ENCODE measurements around the gene RELN. TPM values are rescaled to one million over a fixed set of nuclear protein-coding genes. Genes with fewer than 3 reads are reported as not detected.
"Not testable (repeated sequence)": the region's sequence is repeated elsewhere in the genome, so short reads cannot be mapped to it uniquely, and the experiment has no call there.

The RELN gene
- total RNA-seq, 1 donor from 2014 or later: not detected

DNA sequence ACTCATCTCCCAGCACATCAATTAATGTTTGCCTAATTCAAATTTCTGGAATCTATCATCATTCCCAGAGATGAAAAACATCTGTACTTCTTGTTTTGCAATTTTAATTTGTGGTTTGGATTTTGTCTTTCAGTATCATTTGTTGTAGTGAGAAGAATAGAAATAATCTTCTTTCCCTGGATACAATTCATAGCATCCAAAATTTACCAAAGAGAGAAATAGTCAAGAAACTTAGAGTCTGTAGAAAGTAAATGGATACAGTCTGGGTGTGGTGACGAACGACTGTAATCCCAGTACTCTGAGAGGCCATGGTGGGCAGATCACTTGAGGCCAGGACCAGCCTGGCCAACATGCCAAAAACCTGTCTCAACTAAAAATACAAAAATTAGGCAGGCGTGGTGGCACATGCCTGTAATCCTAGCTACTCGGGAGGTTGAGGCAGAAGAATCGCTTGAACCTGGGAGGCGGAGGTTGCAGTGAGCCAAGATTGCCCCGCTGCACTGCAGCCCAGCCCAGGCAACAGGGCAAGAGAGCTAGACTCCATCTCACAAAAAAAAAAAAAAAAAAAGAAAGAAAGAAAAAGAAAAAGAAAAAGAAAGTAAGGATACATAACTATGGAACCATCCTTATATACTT lies 193.0 kb downstream of the RELN start:
- Mint-ChIP-seq H3K36me3 (ENCODE audit: low read depth) (no peaks in the 10 kb centered on the region), H3K4me3 (ENCODE audit: low read depth) (no peak overlapping the region), H3K4me1 (ENCODE audit: low read depth) (no peaks in the 10 kb centered on the region), H3K27ac (no peak overlapping the region), H3K27me3 (ENCODE audit: low read depth) (no peaks in the 10 kb centered on the region), H3K9me3 (no peaks in the 10 kb centered on the region)
- intact Hi-C loops (cut with micrococcal nuclease): no loop called here
- DNase-seq (ENCODE audit: low spot score): no peak

- Mint-ChIP-seq H3K36me3 (ENCODE audit: low read depth) (no peaks in the 10 kb centered on the region), H3K27me3 (ENCODE audit: low read depth) (no peaks in the 10 kb centered on the region), H3K9me3 (no peaks in the 10 kb centered on the region), H3K27ac (no peak overlapping the region), H3K4me1 (ENCODE audit: low read depth) (no peaks in the 10 kb centered on the region), H3K4me3 (ENCODE audit: low read depth) (no peak overlapping the region)
- intact Hi-C loops (cut with micrococcal nuclease): no loop called here
- DNase-seq (ENCODE audit: low spot score): no peak
Observed at GRCh38 chr7:103795787-103796186, 193.7 kb downstream of the RELN start.

- no peaks in the 10 kb centered on the region for H3K27me3 Mint-ChIP-seq (ENCODE audit: low read depth)
- DNase-seq (ENCODE audit: low spot score): no peak
- no peaks in the 10 kb centered on the region for H3K9me3 Mint-ChIP-seq
- H3K4me1 Mint-ChIP-seq (ENCODE audit: low read depth): no peaks in the 10 kb centered on the region
- no peak overlapping the region for H3K27ac Mint-ChIP-seq
- H3K4me3 Mint-ChIP-seq (ENCODE audit: low read depth): no peak overlapping the region
- intact Hi-C loops (cut with micrococcal nuclease): no loop called here
- no peaks in the 10 kb centered on the region for H3K36me3 Mint-ChIP-seq (ENCODE audit: low read depth)
Observed at GRCh38 chr7:103795107-103795506, 194.4 kb downstream of the RELN start.

GRCh38 chr7:103794424-103794823 lies 195.0 kb downstream of the RELN start:
- Mint-ChIP-seq H3K27ac (no peak overlapping the region), H3K9me3 (no peaks in the 10 kb centered on the region), H3K4me1 (ENCODE audit: low read depth) (no peaks in the 10 kb centered on the region), H3K36me3 (ENCODE audit: low read depth) (no peaks in the 10 kb centered on the region), H3K4me3 (ENCODE audit: low read depth) (no peak overlapping the region), H3K27me3 (ENCODE audit: low read depth) (no peaks in the 10 kb centered on the region)
- DNase-seq (ENCODE audit: low spot score): no peak
- intact Hi-C loops (cut with micrococcal nuclease): no loop called here

GRCh38 chr7:103793614-103794013 lies 195.8 kb downstream of the RELN start:
- H3K27ac Mint-ChIP-seq: no peak overlapping the region
- no peaks in the 10 kb centered on the region for H3K4me1 Mint-ChIP-seq (ENCODE audit: low read depth)
- no peaks in the 10 kb centered on the region for H3K27me3 Mint-ChIP-seq (ENCODE audit: low read depth)
- intact Hi-C loops (cut with micrococcal nuclease): no loop called here
- H3K36me3 Mint-ChIP-seq (ENCODE audit: low read depth): no peaks in the 10 kb centered on the region
- no peak for DNase-seq (ENCODE audit: low spot score)
- H3K9me3 Mint-ChIP-seq: no peaks in the 10 kb centered on the region
- no peak overlapping the region for H3K4me3 Mint-ChIP-seq (ENCODE audit: low read depth)

DNA sequence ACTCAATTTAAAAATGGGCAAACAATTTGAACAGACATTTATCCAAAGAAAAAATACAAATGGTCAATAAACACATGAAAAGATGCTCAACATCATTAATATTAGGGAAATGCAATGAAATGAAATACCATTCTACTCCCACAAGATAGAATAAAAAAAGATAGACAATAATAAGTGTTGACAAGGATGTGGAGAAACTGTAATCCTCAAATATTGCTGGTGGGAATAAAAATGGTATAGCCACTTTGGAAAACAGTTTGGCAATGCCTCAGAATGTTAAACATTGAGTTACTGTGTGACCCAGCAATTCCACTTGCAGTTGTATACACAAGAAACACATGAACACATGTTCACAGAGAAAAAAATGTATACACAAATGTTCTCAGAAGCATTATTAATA lies 197.6 kb downstream of the RELN start:
- no peaks in the 10 kb centered on the region for H3K4me1 Mint-ChIP-seq (ENCODE audit: low read depth)
- H3K27ac Mint-ChIP-seq: no peak overlapping the region
- intact Hi-C loops (cut with micrococcal nuclease): no loop called here
- no peak overlapping the region for H3K4me3 Mint-ChIP-seq (ENCODE audit: low read depth)
- H3K27me3 Mint-ChIP-seq (ENCODE audit: low read depth): no peaks in the 10 kb centered on the region
- no peak for DNase-seq (ENCODE audit: low spot score)
- H3K36me3 Mint-ChIP-seq (ENCODE audit: low read depth): no peaks in the 10 kb centered on the region
- no peaks in the 10 kb centered on the region for H3K9me3 Mint-ChIP-seq

DNA sequence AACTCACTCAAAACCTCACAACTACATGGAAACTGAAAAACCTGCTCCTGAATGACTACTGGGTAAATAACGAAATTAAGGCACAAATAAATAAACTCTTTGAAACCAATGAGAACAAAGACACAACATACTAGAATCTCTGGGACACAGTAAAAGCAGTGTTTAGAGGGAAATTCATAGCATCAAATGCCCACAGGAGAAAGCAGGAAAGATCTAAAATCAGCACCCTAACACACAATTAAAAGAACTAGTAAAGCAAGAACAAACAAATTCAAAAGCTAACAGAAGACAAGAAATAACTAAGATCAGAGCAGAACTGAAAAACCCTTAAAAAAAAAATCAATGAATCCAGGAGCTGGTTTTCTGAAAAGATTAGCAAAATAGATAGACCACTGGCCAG lies 202.4 kb downstream of the RELN start:
- H3K4me1 Mint-ChIP-seq (ENCODE audit: low read depth); H3K36me3 Mint-ChIP-seq (ENCODE audit: low read depth); H3K9me3 Mint-ChIP-seq; H3K4me3 Mint-ChIP-seq (ENCODE audit: low read depth); DNase-seq (ENCODE audit: low spot score); H3K27me3 Mint-ChIP-seq (ENCODE audit: low read depth); intact Hi-C loops (cut with micrococcal nuclease); H3K27ac Mint-ChIP-seq: not testable (repeated sequence)

- intact Hi-C loops (cut with micrococcal nuclease): no loop called here
- Mint-ChIP-seq H3K4me3 (ENCODE audit: low read depth) (no peak overlapping the region), H3K9me3 (no peaks in the 10 kb centered on the region), H3K27me3 (ENCODE audit: low read depth) (no peaks in the 10 kb centered on the region), H3K36me3 (ENCODE audit: low read depth) (no peaks in the 10 kb centered on the region), H3K4me1 (ENCODE audit: low read depth) (no peaks in the 10 kb centered on the region), H3K27ac (no peak overlapping the region)
- DNase-seq (ENCODE audit: low spot score): no peak
Observed at GRCh38 chr7:103784646-103785286, 204.7 kb downstream of the RELN start.

- Mint-ChIP-seq H3K27me3 (ENCODE audit: low read depth) (no peaks in the 10 kb centered on the region), H3K4me3 (ENCODE audit: low read depth) (no peak overlapping the region), H3K27ac (no peak overlapping the region), H3K9me3 (no peaks in the 10 kb centered on the region), H3K36me3 (ENCODE audit: low read depth) (no peaks in the 10 kb centered on the region), H3K4me1 (ENCODE audit: low read depth) (no peaks in the 10 kb centered on the region)
- intact Hi-C loops (cut with micrococcal nuclease): no loop called here
- no peak for DNase-seq (ENCODE audit: low spot score)
Observed at GRCh38 chr7:103781409-103781808, 208.0 kb downstream of the RELN start.

- H3K4me1 Mint-ChIP-seq (ENCODE audit: low read depth); H3K36me3 Mint-ChIP-seq (ENCODE audit: low read depth); H3K27me3 Mint-ChIP-seq (ENCODE audit: low read depth); H3K27ac Mint-ChIP-seq; DNase-seq (ENCODE audit: low spot score); H3K4me3 Mint-ChIP-seq (ENCODE audit: low read depth); H3K9me3 Mint-ChIP-seq; intact Hi-C loops (cut with micrococcal nuclease): not testable (repeated sequence)
Observed at GRCh38 chr7:103780561-103780960, 208.9 kb downstream of the RELN start.

DNA sequence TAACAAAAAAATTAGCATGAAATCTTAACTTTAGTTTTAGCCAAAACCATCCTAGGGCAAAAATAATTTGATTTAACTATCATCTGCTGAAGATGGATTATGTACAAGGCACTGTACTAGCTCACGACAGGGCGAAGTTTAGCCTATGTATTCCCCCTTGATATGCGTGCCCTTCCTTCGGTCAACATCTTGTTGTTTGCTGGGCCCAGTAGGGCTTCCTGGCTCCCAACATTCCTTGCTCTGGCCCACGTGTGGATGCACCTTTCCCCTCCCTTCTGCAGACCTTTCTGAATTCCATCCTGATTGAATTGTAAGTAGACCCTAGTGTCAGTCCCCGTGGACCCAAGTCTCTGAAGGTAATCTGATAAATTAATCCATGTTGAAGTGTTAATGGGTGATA lies 212.0 kb downstream of the RELN start:
- no peak overlapping the region for H3K27ac Mint-ChIP-seq
- DNase-seq (ENCODE audit: low spot score): no peak
- intact Hi-C loops (cut with micrococcal nuclease): no loop called here

GRCh38 chr7:103773726-103774125 lies 215.7 kb downstream of the RELN start:
- Mint-ChIP-seq H3K36me3 (ENCODE audit: low read depth) (no peaks in the 10 kb centered on the region), H3K4me3 (ENCODE audit: low read depth) (no peak overlapping the region), H3K4me1 (ENCODE audit: low read depth) (no peaks in the 10 kb centered on the region), H3K9me3 (no peaks in the 10 kb centered on the region), H3K27me3 (ENCODE audit: low read depth) (no peaks in the 10 kb centered on the region), H3K27ac (no peak overlapping the region)
- intact Hi-C loops (cut with micrococcal nuclease): no loop called here
- DNase-seq (ENCODE audit: low spot score): no peak

More for the DNA sequence above, 212.0 kb downstream of the RELN start:
- Mint-ChIP-seq H3K27me3 (ENCODE audit: low read depth) (no peaks in the 10 kb centered on the region), H3K4me3 (ENCODE audit: low read depth) (no peak overlapping the region), H3K36me3 (ENCODE audit: low read depth) (no peaks in the 10 kb centered on the region), H3K9me3 (no peaks in the 10 kb centered on the region), H3K4me1 (ENCODE audit: low read depth) (no peaks in the 10 kb centered on the region)

DNA sequence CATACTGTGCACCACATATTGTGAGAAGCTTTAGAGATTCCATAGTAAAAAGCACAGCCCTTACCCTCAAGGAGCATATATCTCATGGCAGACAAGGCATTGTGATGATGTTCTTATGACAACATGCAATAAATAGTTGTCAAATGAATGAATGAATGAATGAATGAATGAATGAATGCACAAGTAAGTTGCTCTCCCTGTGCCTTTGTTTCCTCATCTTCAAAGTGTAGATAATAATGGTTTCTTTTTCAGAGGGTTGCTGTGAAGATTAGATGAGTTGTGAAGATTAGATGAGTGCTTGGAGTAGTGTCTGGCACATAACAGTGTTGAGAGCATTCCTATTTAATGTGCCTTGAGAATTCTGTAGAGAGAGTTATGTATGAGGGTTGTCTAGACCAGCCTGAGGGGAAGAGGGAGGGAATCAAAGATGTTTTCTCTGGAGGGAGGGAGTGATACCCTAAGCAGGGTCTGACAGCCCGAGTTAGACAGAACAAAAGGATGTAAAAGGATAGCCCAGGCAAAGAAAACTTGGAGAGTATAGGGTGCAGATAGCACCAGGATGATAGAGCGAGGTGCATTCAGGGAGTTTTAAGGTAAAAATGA lies 217.2 kb downstream of the RELN start:
- H3K27ac Mint-ChIP-seq: no peak overlapping the region
- intact Hi-C loops (cut with micrococcal nuclease): no loop called here
- H3K4me3 Mint-ChIP-seq (ENCODE audit: low read depth): no peak overlapping the region
- no peaks in the 10 kb centered on the region for H3K27me3 Mint-ChIP-seq (ENCODE audit: low read depth)
- H3K9me3 Mint-ChIP-seq: no peaks in the 10 kb centered on the region
- DNase-seq (ENCODE audit: low spot score): no peak
- H3K36me3 Mint-ChIP-seq (ENCODE audit: low read depth): no peaks in the 10 kb centered on the region
- H3K4me1 Mint-ChIP-seq (ENCODE audit: low read depth): no peaks in the 10 kb centered on the region
